ENCODE measurements around the gene ASCC2.
"Not testable (repeated sequence)": the region's sequence is repeated elsewhere in the genome, so short reads cannot be mapped to it uniquely, and the experiment has no call there.

Gene ASCC2, protein sequence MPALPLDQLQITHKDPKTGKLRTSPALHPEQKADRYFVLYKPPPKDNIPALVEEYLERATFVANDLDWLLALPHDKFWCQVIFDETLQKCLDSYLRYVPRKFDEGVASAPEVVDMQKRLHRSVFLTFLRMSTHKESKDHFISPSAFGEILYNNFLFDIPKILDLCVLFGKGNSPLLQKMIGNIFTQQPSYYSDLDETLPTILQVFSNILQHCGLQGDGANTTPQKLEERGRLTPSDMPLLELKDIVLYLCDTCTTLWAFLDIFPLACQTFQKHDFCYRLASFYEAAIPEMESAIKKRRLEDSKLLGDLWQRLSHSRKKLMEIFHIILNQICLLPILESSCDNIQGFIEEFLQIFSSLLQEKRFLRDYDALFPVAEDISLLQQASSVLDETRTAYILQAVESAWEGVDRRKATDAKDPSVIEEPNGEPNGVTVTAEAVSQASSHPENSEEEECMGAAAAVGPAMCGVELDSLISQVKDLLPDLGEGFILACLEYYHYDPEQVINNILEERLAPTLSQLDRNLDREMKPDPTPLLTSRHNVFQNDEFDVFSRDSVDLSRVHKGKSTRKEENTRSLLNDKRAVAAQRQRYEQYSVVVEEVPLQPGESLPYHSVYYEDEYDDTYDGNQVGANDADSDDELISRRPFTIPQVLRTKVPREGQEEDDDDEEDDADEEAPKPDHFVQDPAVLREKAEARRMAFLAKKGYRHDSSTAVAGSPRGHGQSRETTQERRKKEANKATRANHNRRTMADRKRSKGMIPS

DNA sequence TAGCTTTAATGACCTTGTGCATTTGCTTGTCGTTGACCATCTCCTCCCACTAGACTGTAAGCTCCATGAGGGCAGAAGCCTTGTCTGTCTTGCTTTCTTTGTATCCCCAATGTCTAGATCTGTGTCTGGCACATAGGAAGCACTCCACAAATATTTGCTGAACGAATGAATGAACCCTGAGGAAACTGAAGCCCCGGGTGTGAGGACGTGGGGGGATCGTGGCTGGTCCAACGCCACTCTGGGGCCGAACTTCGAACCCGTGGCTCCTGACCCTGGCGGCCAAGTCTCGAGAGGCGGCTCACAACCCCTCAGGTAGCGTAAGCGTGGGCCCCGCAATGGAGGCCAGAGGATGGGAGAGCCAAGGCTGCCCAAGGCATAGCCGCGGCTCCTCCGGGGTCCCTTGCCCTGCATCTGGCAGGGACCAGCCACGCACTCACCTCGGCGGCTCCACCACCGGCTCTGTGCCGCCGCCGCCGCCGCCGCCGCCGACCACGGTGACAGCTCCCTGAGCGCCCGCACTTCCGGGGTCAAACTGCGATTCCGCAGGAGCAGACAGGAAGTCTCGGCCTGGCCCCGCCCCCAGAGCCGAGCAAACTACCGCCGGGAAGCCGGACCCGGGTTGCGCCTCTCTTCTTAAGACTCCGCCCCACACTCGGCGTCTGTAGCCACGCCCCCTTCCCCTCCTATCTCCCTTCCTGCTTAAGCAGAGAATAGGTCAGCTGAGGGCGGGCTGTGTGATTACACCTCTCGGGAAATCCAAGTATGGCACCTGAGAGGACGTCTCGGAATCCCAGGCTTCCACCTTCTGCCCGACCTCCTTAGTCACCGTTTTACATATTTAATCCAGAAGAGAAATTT is at the start of gene ASCC2:
TSS of gene ASCC2 (minus strand) at position 534 of the 858 bp plus-strand sequence. CDS start 5,949 bp downstream, outside the sequence.
- peak; percentile 98 for DNase-seq (ENCODE audit: low read depth, low spot score)

DNA sequence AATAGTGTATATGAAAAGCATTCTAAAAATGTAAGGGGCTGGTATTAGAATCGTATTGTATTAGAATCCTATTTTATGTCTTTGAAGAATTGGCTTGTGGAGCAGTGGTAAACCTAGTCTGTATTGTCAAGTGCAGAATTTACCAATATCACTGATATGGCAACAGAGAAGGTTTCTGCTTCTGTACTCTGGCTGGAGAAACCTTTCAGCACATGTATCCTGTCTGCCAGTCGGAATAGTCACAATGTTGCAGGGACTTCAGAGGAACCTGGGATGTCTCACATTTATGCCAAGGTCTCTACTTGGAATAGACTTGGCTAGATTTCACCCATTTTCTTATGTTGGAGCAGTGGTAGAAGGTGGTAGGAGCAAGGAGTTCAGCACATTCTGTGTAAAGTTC is 49.3 kb upstream of the ASCC2 start:
- no peak for DNase-seq (ENCODE audit: low read depth, low spot score)

DNA sequence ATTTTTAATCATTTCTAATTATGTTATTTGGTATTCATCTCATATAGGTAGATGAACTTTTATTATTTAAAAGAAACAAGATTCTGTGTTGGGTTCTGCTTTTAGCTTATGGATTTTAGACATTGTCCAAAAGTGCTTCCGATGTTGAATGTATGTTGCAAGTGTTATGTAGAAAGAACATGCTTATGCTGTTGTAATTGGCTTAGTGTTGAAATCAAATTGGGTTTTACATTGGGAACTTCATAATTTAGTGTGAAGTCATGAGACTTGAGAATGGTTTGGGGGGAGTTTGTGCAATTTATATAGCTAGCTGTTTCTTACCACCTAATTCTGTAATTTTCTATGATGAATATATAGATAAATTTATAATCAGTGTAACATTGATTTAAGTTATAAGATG is 48.5 kb upstream of the ASCC2 start:
- DNase-seq (ENCODE audit: low read depth, low spot score): no peak

DNA sequence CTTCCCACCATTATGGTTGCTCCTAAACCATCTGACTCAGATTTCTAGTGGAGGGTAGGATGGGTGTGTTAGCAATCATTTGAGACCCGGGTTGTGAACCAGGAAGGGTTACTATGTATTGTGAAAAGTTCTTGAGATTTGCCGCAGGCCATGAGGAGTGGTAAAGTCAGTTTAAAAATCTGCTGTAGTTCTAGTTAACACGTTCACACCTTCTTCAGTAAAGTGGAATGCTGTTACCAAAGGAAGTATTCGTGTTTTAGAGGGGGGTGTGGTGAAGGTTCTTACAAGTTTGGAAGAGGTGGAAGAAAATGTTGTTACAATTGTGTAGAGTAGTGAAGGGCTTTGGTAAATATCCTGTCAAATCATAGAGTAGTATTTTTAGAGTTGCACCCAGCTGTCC is 47.5 kb upstream of the ASCC2 start:
- DNase-seq (ENCODE audit: low read depth, low spot score): no peak

DNA sequence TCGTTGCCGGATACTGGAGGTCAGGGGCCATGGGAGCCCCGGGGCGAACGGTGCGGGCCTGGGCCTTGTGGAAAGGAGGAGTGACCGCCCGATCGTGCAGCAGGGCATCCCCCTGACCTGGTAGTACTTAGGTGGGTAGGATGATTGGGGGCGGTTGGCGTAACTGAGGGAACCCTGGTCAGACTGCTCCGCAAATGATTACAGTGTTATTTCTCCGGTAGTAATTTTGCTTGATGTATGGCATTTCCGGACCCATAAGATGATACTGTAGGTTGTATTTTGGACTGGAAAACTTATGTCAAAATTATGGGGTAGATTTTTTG is 45.7 kb upstream of the ASCC2 start:
- DNase-seq (ENCODE audit: low read depth, low spot score): no peak

DNA sequence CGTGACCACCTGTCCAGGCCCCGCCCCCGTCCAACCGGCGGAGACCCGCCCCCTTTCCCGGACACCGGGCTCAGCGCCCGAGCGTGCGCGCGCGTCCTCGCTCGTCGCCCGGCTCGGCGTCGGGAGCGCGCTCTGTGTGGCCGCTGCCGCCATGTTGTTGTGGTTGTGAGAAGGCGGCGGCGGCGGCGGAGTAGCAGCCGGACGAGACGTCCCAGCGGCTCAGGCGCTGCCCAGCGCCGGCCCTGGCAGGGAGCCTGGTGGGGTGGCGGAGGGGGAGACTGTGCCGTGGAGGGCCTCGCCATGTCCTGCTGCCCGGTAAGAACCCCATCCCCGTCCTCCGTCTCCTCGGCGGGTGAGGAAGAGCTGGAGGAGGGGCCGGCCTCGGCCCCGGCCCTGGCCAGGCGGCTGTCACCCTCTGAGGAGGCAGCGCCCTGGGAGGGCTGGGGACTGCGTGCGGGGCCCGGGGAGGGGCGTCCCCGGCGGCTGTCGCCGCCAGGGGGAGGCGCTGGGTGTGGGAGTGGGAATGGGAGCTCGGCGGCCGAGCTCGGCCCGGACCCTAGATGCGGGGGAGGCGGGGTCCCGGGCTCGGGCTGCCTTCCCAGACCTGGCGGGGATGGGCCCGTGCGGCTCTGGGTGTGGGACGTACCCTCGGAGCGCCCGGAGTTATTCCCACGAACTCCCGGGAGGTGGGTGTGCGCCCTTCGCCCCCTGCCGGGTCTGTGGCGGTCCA is 45.1 kb upstream of the ASCC2 start, which contains the start of gene MTMR3:
TSS of gene MTMR3 (plus strand) at position 130 of the 730 bp plus-strand sequence. CDS start 87,886 bp downstream, outside the sequence.
- DNase-seq (ENCODE audit: low read depth, low spot score): peak; percentile 85

DNA sequence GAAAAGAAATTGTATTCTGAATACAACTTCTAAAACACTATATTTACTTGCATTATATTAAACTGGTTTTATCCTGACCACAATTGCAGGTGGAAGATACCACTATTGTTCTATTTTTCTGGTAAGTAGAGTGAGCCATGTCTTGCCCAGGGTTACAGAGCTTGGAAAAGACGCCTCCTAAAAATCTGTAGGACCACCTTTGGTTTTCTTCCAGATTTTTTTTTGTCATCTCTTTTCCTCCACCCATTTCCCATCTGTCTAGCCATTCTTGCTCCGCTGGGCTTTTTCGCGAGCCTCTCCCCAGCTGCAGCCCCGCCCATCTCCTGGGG is 44.6 kb upstream of the ASCC2 start:
- DNase-seq (ENCODE audit: low read depth, low spot score): no peak

DNA sequence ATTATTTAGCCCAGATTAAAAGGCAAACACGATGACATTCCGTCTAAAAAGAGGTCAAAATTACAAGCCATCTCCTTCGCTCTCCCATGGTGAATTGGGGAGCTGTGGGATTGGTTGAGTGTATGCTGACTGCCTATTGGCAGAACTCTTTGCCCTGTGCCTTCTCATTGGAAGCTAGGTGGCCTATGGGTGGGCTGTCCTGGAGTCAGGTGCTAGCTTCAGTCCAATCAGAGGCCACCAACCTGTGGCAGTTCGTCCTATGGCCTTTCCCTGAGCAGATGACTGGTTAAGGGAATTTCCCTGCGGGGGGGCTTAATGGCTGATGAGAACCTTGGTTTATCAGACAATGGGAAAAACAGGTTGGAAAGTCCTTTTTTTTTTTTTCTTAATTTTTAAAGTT is 41.7 kb upstream of the ASCC2 start:
- DNase-seq (ENCODE audit: low read depth, low spot score): no peak

DNA sequence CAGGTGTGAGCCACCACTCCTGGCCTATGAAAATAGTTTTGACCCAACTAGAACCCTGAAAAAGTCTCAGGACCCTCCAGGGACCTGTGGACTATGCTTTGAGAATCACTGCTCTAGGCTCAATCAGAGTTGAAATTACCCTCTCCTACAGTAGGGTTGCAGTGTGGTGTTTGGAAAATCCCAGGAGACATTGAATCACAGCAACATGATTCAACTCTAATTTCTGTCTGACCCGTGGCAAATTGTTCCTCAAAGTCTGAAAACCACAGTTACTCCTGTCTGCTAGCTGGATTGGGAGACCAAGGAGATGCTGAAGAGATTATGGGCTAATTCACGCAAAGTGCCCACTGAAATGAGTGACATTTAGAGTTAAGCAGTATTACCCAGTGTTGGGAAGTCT is 39.5 kb upstream of the ASCC2 start:
- DNase-seq (ENCODE audit: low read depth, low spot score): no peak

DNA sequence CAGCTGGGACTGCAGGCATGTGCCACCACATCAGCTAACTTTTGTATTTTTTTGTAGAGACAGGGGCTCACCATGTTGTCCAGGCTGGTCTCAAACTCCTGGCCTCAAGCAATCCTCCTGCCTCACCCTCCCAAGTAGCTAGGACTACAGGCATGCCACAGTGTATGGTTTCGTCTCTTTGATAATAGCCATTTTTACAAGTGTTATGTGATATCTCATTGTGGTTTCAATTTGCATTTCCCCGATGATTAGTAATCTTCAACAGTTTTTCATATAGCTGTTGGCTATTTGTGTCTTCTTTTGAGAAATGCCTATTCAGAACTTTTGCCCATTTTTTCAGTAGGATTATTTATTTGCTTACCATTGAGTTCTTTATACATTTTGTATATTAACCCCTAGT is 35.9 kb upstream of the ASCC2 start:
- no peak for DNase-seq (ENCODE audit: low read depth, low spot score)

DNA sequence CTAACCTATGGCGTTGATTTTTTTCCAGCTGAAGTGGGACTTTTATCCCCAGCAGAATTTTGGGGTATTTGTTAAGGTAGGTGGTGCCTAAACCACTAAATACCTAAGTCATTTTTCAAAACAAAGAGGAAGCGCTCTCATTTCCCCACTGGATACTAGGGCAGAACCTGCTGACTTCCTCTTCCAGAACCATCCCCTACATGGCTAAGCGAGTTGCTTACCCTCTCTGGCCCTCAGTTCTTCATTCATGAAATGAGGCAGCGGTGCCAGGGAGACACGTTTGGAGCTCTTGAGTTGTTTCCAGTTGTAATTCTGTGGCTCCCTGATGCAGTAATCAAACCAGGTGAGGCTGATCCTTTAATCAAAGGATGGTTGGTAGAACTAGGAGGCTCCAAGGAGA is 34.9 kb upstream of the ASCC2 start:
- no peak for DNase-seq (ENCODE audit: low read depth, low spot score)

DNA sequence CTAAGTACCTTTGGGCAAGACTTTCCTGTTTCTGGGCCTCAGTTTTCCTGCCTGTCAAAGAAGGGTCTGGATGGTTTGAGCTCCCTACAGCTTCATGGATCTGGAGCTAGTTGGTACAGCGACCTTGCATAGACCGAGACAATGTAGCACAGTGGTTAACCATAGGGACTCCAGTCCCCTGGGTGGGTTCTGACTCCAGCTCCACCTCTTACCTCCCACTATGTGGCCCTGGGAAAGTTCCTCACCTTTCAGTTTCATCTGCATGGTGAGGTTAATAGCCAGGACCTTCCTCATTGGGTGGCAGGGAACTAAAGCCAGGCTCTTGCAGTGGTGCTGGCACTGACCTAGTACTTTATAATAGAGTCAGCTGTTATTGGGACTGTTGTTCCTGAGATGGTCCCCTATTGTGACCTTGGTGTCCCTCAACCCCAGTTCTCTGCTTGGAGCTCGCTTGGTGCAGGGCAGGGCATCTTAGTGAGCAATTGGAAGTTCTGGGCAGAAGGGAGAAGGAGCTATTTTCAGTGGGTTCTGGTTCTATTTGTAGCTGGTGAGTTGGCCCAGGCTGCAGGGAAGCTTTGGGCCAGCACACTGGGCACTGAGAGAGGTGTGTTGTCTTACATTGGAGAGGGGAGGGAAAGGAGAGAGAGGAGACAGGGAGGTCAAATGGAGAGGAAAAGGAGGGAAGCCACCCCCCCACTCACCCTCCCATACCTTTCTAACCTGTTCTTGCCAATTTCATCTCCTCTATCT is 34.2 kb upstream of the ASCC2 start:
- no peak for DNase-seq (ENCODE audit: low read depth, low spot score)

DNA sequence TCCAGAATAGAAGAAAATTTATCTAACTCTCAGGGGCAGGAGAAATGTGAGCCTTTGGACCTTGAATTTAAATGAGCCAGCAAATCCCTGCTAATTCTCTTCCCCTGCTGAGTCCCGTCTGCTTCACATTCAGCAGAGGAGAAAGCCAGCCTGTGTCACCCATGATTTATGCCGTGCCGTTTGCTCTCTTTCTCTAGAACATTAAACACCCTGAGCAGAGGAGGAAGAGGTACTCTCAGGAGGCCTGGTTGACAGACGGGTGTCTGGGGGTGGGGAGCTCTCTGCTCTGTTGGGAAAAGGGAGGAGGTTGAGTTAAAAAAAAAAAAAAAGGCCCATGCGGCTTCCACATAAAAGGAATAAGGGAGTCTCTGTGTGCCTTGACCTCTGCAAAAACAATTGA is 33.6 kb upstream of the ASCC2 start:
- no peak for DNase-seq (ENCODE audit: low read depth, low spot score)

DNA sequence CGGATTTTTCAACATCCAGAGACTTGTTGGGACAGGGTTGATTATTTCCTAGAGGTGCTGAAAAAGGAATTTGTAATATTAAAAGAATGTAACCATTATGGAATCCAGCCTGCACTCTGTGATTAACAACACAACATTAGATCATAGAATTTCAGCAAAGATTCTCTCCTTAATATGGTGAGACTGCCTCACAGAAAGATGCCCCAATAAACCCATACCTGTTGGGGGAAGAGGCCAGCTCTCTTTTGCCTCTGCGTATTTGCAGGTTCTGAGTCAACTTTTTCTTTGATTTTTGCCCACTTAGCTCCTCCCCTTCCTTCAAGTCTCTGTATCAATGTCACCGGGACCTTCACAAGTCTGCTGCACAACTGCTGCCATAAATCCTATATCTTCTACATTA is 32.5 kb upstream of the ASCC2 start:
- DNase-seq (ENCODE audit: low read depth, low spot score): no peak

DNA sequence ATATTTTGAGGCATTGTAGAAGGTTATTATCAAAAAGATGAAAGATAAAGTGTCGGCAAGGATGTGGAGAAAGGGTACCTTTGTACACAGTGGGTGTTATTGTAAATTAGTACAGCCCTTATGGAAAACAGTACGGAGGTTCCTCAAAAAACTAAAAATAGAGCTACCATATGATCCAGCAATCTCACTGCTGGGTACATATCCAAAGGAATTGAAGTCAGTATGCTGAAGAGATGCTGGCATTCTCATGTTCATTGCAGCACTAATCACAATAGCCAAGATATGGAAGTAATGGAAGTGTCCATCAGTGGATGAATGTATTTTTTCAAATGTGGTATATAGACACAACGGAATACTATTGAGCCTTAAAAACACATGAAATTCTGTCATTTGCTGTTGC is 29.8 kb upstream of the ASCC2 start:
- DNase-seq (ENCODE audit: low read depth, low spot score): no peak

DNA sequence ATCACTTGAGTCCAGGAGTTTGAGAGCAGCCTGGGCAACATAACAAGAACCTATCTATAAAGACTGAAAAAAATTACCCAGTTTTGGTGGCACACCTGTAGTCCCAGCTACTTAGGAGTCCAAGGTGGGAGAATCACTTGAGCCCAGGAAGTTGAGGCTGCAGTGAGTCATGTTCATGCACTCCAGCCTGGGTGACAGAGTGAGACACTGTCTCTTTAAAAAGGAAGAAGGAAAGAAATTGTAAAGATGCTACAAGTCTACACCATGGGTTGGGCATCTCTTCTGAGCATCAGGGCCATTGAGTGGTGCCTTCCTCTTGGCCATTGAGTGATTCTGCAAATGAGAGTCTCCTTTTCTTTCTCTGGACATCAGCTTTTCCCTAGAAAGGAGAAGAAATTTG is 29.2 kb upstream of the ASCC2 start:
- DNase-seq (ENCODE audit: low read depth, low spot score): no peak

DNA sequence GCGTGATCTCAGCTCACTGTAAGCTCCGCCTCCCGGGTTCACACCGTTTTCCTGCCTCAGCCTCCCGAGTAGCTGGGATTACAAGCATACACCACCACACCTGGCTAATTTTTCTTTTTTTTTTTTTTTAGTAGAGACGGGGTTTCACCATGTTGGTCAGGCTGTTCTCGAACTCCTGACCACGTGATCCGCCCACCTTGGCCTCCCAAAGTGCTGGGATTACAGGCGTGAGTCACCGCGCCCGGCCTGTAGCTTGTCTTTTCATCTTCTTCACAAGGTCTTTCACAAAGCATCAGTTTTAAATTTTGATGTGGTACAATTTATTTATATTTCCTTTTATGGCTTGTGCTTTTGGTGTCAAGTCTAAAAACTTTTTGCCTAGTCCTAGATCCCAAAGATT is 27.5 kb upstream of the ASCC2 start:
- not testable (repeated sequence) for DNase-seq (ENCODE audit: low read depth, low spot score)

DNA sequence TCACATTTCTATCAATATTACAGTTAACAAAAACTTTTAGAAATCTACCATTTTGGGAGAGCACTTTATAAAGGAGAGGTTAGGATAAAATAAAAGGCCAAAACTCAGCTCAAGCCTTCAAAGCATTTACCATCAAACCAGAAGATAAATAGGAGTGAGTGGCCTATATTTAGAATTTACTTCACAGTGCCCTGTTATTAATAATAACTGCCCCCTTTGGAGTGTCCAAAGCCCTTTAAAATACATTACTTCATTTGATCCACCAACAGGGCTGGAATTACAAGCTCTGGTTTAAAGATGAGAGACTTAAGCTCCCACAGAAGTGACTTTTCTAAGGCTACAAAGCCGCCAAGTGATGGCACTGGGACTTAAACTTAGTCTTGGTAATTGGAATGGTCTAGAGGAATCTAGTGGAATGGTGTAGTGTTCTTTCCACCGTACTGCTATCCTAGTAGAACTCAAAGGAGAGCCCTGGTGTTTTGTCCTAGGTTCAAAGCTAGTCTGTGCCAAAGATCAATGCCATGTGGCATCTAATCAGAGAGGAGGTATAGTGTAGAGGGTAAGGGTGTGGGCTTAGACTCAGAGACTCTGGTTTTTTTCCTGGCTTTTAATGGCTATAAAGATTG is 23.7 kb upstream of the ASCC2 start:
- no peak for DNase-seq (ENCODE audit: low read depth, low spot score)

DNA sequence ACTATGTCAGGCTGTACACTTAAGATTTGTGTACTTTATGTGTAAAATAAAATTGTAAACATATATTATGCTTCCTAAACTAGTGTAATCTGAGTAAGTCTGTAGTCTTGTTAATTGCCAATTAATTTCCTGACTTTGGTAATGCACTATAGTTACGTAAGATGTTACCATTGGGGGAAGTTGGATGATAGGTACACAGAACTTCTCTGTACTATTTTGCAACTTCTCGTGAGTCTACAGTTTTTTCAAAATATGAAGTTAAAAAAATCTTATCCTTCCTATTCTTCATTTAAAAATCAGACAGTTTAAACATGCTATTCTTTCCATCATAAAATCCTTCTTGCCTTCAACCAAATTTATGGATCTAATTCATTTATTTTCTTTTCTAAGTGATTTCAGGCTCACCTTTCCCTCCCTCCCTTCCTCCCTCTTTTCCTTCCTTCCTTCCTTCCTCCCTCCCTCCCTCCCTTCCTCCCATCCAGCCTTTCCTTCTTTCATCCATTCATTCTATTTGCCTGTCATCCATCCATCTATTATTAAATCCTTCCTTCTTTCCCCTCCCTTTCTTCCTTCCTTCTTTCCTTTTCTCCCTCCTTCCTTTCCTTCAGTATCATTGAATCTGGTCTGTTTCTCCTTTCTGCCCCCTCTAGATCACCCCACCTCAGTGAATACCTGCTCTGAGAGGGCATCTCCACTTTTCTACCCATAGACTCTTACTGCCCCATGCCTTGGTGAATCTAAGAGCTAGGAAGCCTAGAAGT is 22.1 kb upstream of the ASCC2 start:
- no peak for DNase-seq (ENCODE audit: low read depth, low spot score)

DNA sequence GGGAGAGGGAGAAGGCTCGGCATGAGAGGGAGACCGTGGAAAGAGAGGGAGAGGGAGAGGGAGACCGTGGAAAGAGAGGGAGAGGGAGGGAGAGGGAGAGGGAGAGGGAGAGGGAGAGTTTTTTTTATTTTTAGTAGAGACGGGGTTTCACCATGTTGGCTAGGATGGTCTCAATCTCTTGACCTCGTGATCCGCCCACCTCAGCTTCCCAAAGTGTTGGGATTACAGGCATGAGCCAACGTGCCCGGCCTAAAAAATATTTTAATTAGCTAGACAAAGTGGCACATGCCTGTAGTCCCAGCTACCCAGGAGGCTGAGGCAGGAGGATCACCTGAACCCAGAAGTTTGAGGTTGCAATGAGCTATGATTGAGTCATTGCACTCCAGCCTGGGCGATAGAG is 21.0 kb upstream of the ASCC2 start:
- not testable (repeated sequence) for DNase-seq (ENCODE audit: low read depth, low spot score)

All from activated naive CD8-positive, alpha-beta T cell treated with anti-CD3 and anti-CD28 coated beads, Interleukin-2, amount 50 U/mL, for 16 hours (primary cell).